Adrenal gland (tissue), 5 donors: ENCODE results near the gene DIAPH3.

Experiments
- CTCF ChIP-seq, 6 experiments: fragments of 450-650 bp in 4 of 6; fragments of 200-600 bp in 2 of 6; sonication (generic) in 1 of 6; IDR thresholded peaks; 1 replicate in 5 of 6; 2 replicates in 1 of 6; pipeline versions ENCODE4 v1.5.1 to v1.8.0; 2016 to 2021; ENCODE audit warnings: antibody characterized with exemption in 6 of 6, mild to moderate bottlenecking in 2 of 6, moderate library complexity in 1 of 6
- POLR2A ChIP-seq, 2 donors: fragments of 450-650 bp; IDR thresholded peaks; one replicate each; pipeline ENCODE4 v1.6.1; 2017; ENCODE audit warnings: antibody characterized with exemption in 2 of 2, mild to moderate bottlenecking in 2 of 2, moderate library complexity in 1 of 2
- donor health status: DM: no; HTN: no; CAD: no.

- TF ChIP-seq POLR2A (IDR thresholded peaks at IDR 0.05) (no peak), CTCF (IDR thresholded peaks at IDR 0.05) (no peak)
Measured at GRCh38 chr13:59976856-59977255, 186.9 kb downstream of the DIAPH3 start.
